SIG-M5 treated with dmso at 0.1 percent for 504 hours (cell line): ENCODE measurements around the gene MSANTD1.

Source experiments
- DNase-seq: peaks from one replicate; lab custom pipeline; 2025; ENCODE audit not compliant: unreplicated experiment; lab: John Stamatoyannopoulos, UW

MSANTD1 gene

GRCh38 chr4:3248811-3249661 is at the start of gene MSANTD1:
Gene MSANTD1, plus strand, starts transcription at chr4:3249159. Its CDS starts 64 bp downstream, at chr4:3249223.
- no peak for DNase-seq

GRCh38 chr4:3199653-3200422 is 49.1 kb upstream of the MSANTD1 start:
- DNase-seq = no peak

- no peak for DNase-seq
Observed at GRCh38 chr4:3200423-3201090, 48.4 kb upstream of the MSANTD1 start.

- peak; percentile 33 for DNase-seq
Observed at GRCh38 chr4:3201718-3202702, 46.9 kb upstream of the MSANTD1 start.

GRCh38 chr4:3202836-3203820 is 45.8 kb upstream of the MSANTD1 start:
- no peak for DNase-seq

- no peak for DNase-seq
Observed at GRCh38 chr4:3203971-3204431, 45.0 kb upstream of the MSANTD1 start.

GRCh38 chr4:3205995-3206394 is 43.0 kb upstream of the MSANTD1 start:
- DNase-seq = no peak

- DNase-seq = no peak
Observed at GRCh38 chr4:3206439-3207100, 42.4 kb upstream of the MSANTD1 start.

- no peak for DNase-seq
Observed at GRCh38 chr4:3207531-3208037, 41.4 kb upstream of the MSANTD1 start.

- no peak for DNase-seq
Observed at GRCh38 chr4:3208826-3209225, 40.1 kb upstream of the MSANTD1 start.

GRCh38 chr4:3209551-3210325 is 39.2 kb upstream of the MSANTD1 start:
- DNase-seq = no peak

GRCh38 chr4:3210467-3210866 is 38.5 kb upstream of the MSANTD1 start:
- no peak for DNase-seq

GRCh38 chr4:3211866-3212265 is 37.1 kb upstream of the MSANTD1 start:
- no peak for DNase-seq

GRCh38 chr4:3212391-3213105 is 36.4 kb upstream of the MSANTD1 start:
- no peak for DNase-seq

- DNase-seq = no peak
Observed at GRCh38 chr4:3213106-3213425, 35.9 kb upstream of the MSANTD1 start.

- DNase-seq = no peak
Observed at GRCh38 chr4:3213661-3214250, 35.2 kb upstream of the MSANTD1 start.

GRCh38 chr4:3215256-3215655 is 33.7 kb upstream of the MSANTD1 start:
- no peak for DNase-seq
